Epithelial cell of esophagus (primary cell): ENCODE results near the gene ATG2A.

Experiments
- DNase-seq: peaks from one replicate; pipeline ENCODE4 v3.0.0; 2010; ENCODE audit warnings: low read depth
- H3K4me3 ChIP-seq: 2 replicates; pipeline ENCODE4 v1.5.1; 2011; ENCODE audit warnings: mild to moderate bottlenecking, low read length, control low read depth
- TF ChIP-seq, protein P1 (sequence below): IDR thresholded peaks from 2 replicates; pipeline ENCODE4 v1.5.1; 2011; ENCODE audit warnings: low read depth, mild to moderate bottlenecking, low read length, control low read depth, inconsistent platforms; ENCODE audit not compliant: insufficient read depth; ENCODE audit errors: missing control alignments

ATG2A gene

DNA sequence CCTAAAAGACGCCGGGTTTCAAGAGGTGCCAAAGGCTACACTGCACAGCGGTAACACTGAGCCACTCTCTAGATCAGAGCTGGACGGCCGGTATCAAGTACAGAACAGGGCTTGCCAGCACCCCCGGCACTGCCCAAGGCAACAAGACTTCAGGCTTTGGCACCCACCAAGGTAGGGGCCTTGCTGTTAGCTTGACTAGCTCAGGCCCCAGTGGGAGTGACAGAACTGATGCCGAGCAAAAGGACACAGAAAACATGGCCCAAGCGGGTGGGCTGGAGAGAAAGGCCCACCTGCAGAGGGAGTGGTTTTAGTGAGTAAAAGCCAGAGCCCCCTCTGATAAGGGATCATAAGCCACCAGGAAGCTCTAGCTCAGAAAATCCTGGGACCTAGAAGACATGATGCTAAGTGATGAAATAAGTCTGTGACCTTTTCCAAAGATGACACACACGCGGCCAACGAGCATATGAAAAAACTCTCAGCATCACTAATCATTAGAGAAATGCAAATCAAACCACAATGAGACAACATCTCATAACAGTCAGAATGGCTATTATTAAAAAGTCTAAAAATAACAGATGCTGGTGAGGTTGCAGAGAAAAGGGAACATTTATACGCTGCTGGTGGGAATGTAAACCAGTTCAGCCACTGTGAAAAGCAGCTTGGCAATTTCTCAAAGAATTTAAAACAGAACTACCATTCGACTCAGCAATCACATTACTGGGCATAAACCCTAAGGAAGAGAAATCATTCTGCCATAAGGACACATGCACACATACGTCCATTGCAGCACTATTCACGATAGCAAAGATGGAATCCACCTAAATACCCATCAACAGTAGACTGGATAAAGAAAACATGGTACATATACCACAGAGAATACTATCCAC, 51.5 kb downstream of the ATG2A start:
- H3K4me3 ChIP-seq, result no peak overlapping the region
- TF ChIP-seq, protein P1, sequence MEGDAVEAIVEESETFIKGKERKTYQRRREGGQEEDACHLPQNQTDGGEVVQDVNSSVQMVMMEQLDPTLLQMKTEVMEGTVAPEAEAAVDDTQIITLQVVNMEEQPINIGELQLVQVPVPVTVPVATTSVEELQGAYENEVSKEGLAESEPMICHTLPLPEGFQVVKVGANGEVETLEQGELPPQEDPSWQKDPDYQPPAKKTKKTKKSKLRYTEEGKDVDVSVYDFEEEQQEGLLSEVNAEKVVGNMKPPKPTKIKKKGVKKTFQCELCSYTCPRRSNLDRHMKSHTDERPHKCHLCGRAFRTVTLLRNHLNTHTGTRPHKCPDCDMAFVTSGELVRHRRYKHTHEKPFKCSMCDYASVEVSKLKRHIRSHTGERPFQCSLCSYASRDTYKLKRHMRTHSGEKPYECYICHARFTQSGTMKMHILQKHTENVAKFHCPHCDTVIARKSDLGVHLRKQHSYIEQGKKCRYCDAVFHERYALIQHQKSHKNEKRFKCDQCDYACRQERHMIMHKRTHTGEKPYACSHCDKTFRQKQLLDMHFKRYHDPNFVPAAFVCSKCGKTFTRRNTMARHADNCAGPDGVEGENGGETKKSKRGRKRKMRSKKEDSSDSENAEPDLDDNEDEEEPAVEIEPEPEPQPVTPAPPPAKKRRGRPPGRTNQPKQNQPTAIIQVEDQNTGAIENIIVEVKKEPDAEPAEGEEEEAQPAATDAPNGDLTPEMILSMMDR, result no peak

DNA sequence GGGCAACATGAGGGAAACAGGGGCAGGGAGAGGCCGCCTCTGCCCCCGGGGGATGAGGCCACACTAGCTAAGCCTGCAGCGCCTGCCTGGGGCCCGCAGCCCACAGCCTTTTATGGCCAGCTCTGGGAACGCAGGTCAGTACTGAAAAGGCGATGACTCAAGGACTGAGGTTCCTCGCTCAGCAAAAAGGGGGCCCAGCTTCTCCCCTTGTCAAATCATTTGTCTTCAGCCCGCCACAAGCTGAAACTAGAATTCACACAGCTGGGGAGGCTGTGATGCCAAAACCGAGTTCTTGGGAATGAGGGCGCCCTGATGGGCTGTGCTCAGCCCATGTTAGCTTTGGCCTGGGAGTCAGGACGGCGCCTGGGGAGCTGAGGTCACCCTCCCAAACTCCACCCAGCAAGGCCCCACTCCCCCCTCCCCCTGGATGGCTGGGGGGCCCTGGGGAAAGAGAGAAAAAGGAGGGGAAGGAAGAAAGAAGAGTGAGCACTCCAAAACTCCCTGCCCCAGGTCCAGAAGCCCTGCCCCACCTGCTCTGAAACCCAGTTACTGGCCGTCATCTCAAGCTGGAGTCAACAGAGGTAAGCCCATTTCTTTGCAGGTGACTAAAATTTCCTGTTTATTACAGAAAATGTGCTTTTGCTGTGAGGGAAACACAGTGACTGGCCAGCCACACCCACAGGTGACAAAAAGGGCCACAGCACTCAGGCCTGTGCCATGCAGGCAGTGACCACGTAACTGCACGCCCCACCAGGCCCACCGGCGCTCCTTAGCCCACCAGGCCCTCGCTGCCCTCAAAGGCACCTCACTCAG, 52.3 kb downstream of the ATG2A start:
- DNase-seq, result peak; percentile 52
- TF ChIP-seq, protein P1, result no peak
- H3K4me3 ChIP-seq, result no peak overlapping the region

More for the DNA sequence above, 51.5 kb downstream of the ATG2A start:
- DNase-seq, result peak; percentile 42

DNA sequence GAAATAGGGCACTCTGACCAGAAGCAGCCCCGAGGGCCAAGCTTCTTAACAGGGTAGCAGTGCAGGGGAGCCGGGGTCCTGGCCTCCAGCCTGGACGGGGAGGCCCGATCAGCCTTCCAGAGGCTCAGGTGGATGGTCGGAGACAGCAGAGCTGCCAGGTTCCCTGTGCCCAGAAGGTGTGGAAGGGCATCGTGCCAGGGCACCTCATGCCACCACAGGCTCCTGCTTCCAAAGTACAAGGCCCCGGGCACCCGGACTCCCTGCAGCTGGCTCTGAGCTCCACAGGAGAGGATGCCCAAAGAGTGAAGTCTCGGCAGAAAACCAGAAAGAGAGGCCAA, 52.9 kb downstream of the ATG2A start:
- TF ChIP-seq, protein P1, result no peak
- H3K4me3 ChIP-seq, result no peak overlapping the region
- DNase-seq, result no peak

DNA sequence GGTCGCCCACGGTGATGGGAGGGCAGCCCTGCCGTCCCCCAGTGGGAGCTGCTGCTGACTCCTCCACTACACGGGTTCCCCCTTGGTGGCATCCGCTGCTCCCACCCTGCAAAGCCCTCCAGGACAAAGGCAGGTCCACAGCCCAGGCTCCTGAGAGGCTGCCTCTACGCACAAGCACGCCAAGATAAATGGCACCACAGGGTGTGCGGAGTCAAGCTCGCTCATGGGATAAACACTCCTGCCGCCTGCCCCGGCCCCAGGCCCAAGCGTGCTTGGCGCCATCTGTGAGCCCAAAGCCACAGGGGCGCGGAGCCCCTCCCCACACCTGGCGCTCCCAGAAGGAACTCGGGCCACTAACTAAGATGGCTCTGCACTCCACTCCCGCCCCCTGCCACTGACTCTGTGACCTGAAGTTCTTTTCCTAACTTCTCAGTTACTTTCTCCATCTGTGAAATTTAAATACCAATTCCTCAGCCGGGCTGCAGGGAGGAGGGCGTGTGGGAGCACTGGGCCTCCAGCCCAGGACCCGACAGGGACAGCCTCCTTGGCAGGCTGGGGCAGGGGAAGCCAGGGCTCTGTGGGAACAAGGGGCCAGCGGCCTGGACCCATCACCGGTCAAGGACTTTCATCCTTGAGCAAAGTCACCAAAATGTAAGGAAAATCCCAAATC, 53.5 kb downstream of the ATG2A start:
- TF ChIP-seq, protein P1, result no peak
- no peak overlapping the region for H3K4me3 ChIP-seq

DNA sequence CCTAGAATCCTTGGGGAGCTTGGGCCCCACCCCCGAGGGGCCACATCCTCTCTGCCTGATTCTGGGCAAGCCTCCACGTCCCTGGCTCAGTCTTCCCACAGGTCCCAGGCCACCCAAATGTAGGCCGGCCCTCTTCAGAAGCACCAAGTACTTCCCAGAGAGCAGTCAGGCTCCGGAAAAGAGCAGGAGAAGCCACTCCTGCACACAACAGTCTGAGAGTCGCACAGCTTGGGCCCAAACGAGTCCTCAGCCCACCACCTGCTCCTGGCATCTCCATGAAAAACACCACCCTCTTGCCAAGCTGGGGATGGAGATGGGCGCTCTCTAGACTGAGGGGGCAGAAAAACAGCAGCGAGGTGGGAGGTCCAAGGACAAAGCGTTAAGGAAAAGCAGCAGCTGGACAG, 54.0 kb downstream of the ATG2A start:
- TF ChIP-seq, protein P1, result no peak
- no peak for DNase-seq
- no peak overlapping the region for H3K4me3 ChIP-seq

More for the DNA sequence above, 53.5 kb downstream of the ATG2A start:
- DNase-seq, result no peak

DNA sequence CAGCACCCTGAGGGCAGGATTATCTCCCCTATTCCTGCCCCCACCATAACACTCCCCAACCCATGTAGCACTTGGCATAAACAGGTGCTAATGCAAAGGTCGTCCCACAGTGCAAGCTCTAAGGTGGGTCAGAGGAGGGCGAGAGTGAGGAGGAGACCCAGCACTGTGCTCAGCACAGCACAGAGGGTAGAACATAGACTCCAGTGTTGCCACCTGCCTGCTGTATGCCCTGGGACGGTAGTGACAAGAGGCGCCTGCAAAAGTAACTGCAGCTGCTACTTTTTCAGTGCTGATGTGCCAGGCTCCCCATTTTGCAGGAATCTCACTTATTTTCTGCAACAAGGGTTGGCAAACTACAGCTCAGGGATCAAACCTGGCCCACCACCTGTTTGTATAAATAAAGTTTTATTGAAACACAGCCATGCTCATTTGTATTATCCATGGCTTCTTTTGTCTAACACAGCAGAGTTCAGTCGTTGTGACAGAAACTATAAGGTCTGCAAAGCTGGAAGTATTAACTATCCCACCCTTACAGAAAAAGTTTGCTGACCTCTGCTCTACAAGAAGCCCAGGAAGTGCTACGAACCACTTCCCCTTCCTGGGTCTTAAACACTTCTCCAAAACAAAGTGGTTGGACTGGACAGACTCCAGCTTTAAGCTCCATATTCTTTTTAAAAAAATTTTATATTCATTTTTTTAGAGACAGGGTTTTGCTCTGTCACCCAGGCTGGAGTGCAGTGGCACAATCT, 55.6 kb downstream of the ATG2A start:
- TF ChIP-seq, protein P1, result no peak
- H3K4me3 ChIP-seq, result no peak overlapping the region
- DNase-seq, result no peak
